Activated B cell treated with CpG ODN at 0.5 μM for 24 hours (primary cell): ENCODE data around the gene TMEM40. TPM values are rescaled to one million over a fixed set of nuclear protein-coding genes. Genes with fewer than 3 reads are reported as not detected.
"Not testable (repeated sequence)": the region's sequence is repeated elsewhere in the genome, so short reads cannot be mapped to it uniquely, and the experiment has no call there.

Experiments
- ATAC-seq: fragments of 200-7000 bp; cut with Tn5 transposase; one replicate; pipeline ENCODE4 v1.10.0; 2021; ENCODE audit warnings: low read depth, mild to moderate bottlenecking, moderate library complexity
- CTCF ChIA-PET: fragments of 350-600 bp; sonication (Branson Sonifier 250); formaldehyde crosslinking; loops from one replicate; lab custom pipeline; 2021; ENCODE audit warnings: antibody characterized with exemption; lab: Charles Lee
- POLR2A ChIA-PET: fragments of 350-600 bp; sonication (Branson Sonifier 250); formaldehyde crosslinking; loops from one replicate; lab custom pipeline; 2021; ENCODE audit warnings: antibody characterized with exemption; lab: Charles Lee
- DNase-seq: peaks from one replicate; pipeline ENCODE4 v3.0.0; 2022
- H3K27ac Mint-ChIP-seq: one replicate; pipeline ENCODE4 v1.8.0; 2020; ENCODE audit warnings: mixed read lengths
- H3K27me3 Mint-ChIP-seq: one replicate; pipeline ENCODE4 v1.8.0; 2021; ENCODE audit warnings: mixed read lengths
- H3K36me3 Mint-ChIP-seq: one replicate; pipeline ENCODE4 v1.8.0; 2021; ENCODE audit warnings: low read depth, mixed read lengths
- H3K4me1 Mint-ChIP-seq: one replicate; pipeline ENCODE4 v1.8.0; 2021; ENCODE audit warnings: mixed read lengths
- H3K4me3 Mint-ChIP-seq: one replicate; pipeline ENCODE4 v1.8.0; 2020; ENCODE audit warnings: mild to moderate bottlenecking, mixed read lengths
- H3K9me3 Mint-ChIP-seq: one replicate; pipeline ENCODE4 v1.8.0; 2020; ENCODE audit warnings: mixed read lengths
- intact Hi-C: fragments of 100-400 bp; cut with micrococcal nuclease; formaldehyde crosslinking; loops from one replicate; pipeline ENCODE4 v1.15.1; 2024
- total RNA-seq: library from RNA; stranded (reverse); gene quantifications from 2 replicates; pipeline ENCODE4 v1.2.3, GENCODE V29; 2022
- TF ChIP-seq, protein P1 (sequence below): fragments of 200-600 bp; IDR thresholded peaks from one replicate; pipeline ENCODE4 v1.8.0; 2022; ENCODE audit warnings: antibody characterized with exemption, mild to moderate bottlenecking

TMEM40 gene
- total RNA-seq, 1 donor from 2014 or later = not detected

DNA sequence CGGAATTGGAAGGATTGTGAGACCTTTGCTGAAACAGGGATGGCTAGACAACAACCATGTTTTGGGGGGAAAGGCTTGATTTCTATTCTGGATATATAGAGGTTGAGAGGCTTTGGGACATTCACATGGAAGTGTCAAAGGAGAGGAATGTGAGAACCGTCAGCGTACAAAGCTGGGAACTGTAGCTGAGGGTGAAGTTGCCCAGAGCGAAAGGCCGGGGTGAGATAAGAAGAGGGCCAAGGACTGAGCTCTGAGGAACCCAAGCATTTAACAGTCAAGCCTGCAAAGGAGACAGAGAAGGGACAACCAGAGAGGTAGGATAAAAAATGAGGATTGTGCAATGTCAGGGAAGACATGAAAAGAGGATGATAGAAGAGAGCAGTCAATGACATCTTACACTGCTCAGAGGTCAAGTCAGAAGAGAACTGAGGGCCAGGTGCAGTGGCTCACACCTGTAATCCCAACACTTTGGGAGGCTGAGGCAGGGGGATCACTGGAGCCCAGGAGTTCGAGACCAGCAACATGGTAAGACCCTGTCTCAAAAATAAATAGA lies 53.6 kb downstream of the TMEM40 start:
- Mint-ChIP-seq H3K36me3 (no peaks in the 10 kb centered on the region), H3K27me3 (peaks cover 3% of the 10 kb centered on the region), H3K4me3 (no peak overlapping the region), H3K27ac (no peak overlapping the region), H3K4me1 (no peaks in the 10 kb centered on the region), H3K9me3 (no peaks in the 10 kb centered on the region)
- TF ChIP-seq, protein P1, sequence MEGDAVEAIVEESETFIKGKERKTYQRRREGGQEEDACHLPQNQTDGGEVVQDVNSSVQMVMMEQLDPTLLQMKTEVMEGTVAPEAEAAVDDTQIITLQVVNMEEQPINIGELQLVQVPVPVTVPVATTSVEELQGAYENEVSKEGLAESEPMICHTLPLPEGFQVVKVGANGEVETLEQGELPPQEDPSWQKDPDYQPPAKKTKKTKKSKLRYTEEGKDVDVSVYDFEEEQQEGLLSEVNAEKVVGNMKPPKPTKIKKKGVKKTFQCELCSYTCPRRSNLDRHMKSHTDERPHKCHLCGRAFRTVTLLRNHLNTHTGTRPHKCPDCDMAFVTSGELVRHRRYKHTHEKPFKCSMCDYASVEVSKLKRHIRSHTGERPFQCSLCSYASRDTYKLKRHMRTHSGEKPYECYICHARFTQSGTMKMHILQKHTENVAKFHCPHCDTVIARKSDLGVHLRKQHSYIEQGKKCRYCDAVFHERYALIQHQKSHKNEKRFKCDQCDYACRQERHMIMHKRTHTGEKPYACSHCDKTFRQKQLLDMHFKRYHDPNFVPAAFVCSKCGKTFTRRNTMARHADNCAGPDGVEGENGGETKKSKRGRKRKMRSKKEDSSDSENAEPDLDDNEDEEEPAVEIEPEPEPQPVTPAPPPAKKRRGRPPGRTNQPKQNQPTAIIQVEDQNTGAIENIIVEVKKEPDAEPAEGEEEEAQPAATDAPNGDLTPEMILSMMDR = no peak
- CTCF ChIA-PET = interaction anchor here (0.9 to 1.7 kb wide), 3 partner anchors 11 to 185 kb away, joined by 3 to 5 read pairs (median 3); no protein-coding TSS in a partner anchor
- intact Hi-C loops = no loop called here
- no peak for ATAC-seq
- POLR2A ChIA-PET = no interaction called here
- no peak for DNase-seq

GRCh38 chr3:12702501-12702900 lies 56.6 kb downstream of the TMEM40 start:
- TF ChIP-seq, protein P1 = no peak
- H3K27ac Mint-ChIP-seq = no peak overlapping the region
- no peaks in the 10 kb centered on the region for H3K9me3 Mint-ChIP-seq

DNA sequence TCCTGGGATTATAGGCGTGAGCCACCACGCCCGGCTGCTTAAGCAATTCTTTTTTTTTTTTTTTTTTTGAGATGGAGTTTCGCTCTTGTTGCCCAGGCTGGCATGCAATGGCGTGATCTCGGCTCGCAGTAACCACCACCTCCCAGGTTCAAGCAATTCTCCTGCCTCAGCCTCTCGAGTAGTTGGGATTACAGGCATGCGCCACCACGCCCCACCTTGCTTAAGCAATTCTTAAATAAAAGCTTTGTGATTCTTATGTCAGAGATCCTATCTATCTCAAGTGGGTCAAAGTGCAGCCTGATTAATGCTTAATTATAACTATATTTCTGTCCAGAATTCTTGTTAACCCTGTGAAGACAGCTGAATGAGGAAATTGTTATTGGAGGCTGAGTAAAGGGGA lies 57.5 kb downstream of the TMEM40 start:
- POLR2A ChIA-PET, H3K4me1 Mint-ChIP-seq, H3K4me3 Mint-ChIP-seq, CTCF ChIA-PET, H3K27me3 Mint-ChIP-seq, ATAC-seq, intact Hi-C loops, H3K27ac Mint-ChIP-seq, H3K36me3 Mint-ChIP-seq, DNase-seq, H3K9me3 Mint-ChIP-seq: not testable (repeated sequence)

More at GRCh38 chr3:12702501-12702900, 56.6 kb downstream of the TMEM40 start:
- ChIA-PET CTCF (no interaction called here), POLR2A (no interaction called here)
- H3K36me3 Mint-ChIP-seq = no peaks in the 10 kb centered on the region
- no peak overlapping the region for H3K4me3 Mint-ChIP-seq
- intact Hi-C loops = no loop called here
- ATAC-seq (no peak), DNase-seq (no peak)
- no peaks in the 10 kb centered on the region for H3K4me1 Mint-ChIP-seq
- no peaks in the 10 kb centered on the region for H3K27me3 Mint-ChIP-seq

DNA sequence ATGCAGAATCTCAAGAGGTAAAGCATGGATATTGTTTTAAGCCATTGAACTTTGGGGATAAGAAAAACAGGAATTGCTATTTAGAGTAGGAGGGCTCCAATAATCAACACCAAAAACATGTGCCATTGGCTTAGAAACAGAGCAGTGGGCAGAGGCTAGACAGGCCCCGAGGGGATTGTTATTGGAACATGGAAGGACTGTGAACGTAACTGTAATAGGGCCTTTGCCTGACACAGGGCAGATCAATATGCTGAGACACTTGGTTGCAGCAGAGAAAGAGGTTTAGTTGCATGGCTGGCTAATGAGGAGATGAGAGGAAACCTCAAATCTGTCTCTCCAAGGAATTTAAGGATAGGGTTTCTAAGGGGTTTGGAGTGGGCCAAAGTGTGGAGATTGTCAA lies 58.3 kb downstream of the TMEM40 start:
- Mint-ChIP-seq H3K9me3 (no peaks in the 10 kb centered on the region), H3K4me3 (no peak overlapping the region), H3K27ac (no peak overlapping the region), H3K4me1 (no peaks in the 10 kb centered on the region), H3K27me3 (no peaks in the 10 kb centered on the region), H3K36me3 (no peaks in the 10 kb centered on the region)
- ChIA-PET POLR2A (no interaction called here), CTCF (no interaction called here)
- ATAC-seq (no peak), DNase-seq (no peak)
- intact Hi-C loops = no loop called here
- TF ChIP-seq, protein P1 = no peak

GRCh38 chr3:12695916-12696315 lies 63.1 kb downstream of the TMEM40 start:
- Mint-ChIP-seq H3K27me3 (peaks cover 2% of the 10 kb centered on the region), H3K27ac (no peak overlapping the region), H3K9me3 (no peaks in the 10 kb centered on the region), H3K4me3 (no peak overlapping the region), H3K4me1 (no peaks in the 10 kb centered on the region), H3K36me3 (no peaks in the 10 kb centered on the region)
- ATAC-seq (no peak), DNase-seq (no peak)
- ChIA-PET CTCF (no interaction called here), POLR2A (no interaction called here)
- TF ChIP-seq, protein P1 = no peak
- intact Hi-C loops = no loop called here

DNA sequence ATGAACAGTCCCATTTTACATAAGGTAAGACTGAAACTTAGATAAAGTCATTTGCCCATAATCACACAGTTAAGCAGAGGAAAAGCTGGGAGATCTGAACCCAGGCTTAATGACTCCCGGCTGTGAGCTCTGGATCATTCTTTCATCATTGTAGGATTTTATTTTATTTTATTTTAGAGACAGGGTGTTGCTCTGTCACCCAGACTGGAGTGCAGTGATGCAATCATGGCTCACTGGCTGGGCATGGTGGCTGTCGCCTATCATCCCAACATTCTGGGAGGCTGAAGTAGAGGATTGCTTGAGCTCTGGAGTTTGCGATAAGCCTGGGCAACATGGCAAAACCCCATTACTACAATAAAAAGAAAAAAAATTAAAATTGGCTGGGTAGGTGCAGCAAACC lies 63.9 kb downstream of the TMEM40 start:
- no peaks in the 10 kb centered on the region for H3K36me3 Mint-ChIP-seq
- ChIA-PET CTCF (interaction anchor here (0.8 kb wide), 1 partner anchor 35 kb away, joined by 3 read pairs; no protein-coding TSS in a partner anchor), POLR2A (no interaction called here)
- H3K4me3 Mint-ChIP-seq = no peak overlapping the region
- ATAC-seq (no peak), DNase-seq (no peak)
- intact Hi-C loops = no loop called here
- no peaks in the 10 kb centered on the region for H3K9me3 Mint-ChIP-seq
- H3K27me3 Mint-ChIP-seq = peaks cover 2% of the 10 kb centered on the region
- no peak overlapping the region for H3K27ac Mint-ChIP-seq
- no peaks in the 10 kb centered on the region for H3K4me1 Mint-ChIP-seq
- TF ChIP-seq, protein P1 = no peak
